Measurements from ENCODE around the gene WBP1.
A peak's percentile ranks its signal among the peaks of the same experiment; 100 is the strongest.
"Not testable (repeated sequence)": the region's sequence is repeated elsewhere in the genome, so short reads cannot be mapped to it uniquely, and the experiment has no call there.

Gene WBP1

GRCh38 chr2:74481431-74481830, 23.2 kb downstream of the WBP1 start:
- no peak for ATAC-seq
- no peak for TF ChIP-seq ZFP30 (CRISPR knock-in tag; IDR thresholded peaks at IDR 0.05)

GRCh38 chr2:74481961-74482800, 23.9 kb downstream of the WBP1 start:
- no peak for TF ChIP-seq POU6F1 (CRISPR knock-in tag; IDR thresholded peaks at IDR 0.05; ENCODE audit: borderline replicate concordance, low read depth)
- TF ChIP-seq PATZ1 (CRISPR knock-in tag; IDR thresholded peaks at IDR 0.05; ENCODE audit: borderline replicate concordance), result no peak
- no peak for TF ChIP-seq CSDC2 (CRISPR knock-in tag; IDR thresholded peaks at IDR 0.05)
- TF ChIP-seq ARNTL (CRISPR knock-in tag; IDR thresholded peaks at IDR 0.05; ENCODE audit: borderline replicate concordance, low read depth), result no peak
- no peak for TF ChIP-seq ZNF70 (CRISPR knock-in tag; IDR thresholded peaks at IDR 0.05)
- no peak for TF ChIP-seq ZNF565 (CRISPR knock-in tag; conservative IDR thresholded peaks at IDR 0.05; ENCODE audit: low read depth)
- TF ChIP-seq CREB5 (CRISPR knock-in tag; IDR thresholded peaks at IDR 0.05; ENCODE audit: low read depth), result no peak
- no peak for TF ChIP-seq ZC3H10 (CRISPR knock-in tag; IDR thresholded peaks at IDR 0.05)
- TF ChIP-seq RARB (CRISPR knock-in tag; IDR thresholded peaks at IDR 0.05), result no peak
- no peak for TF ChIP-seq GLIS3 (CRISPR knock-in tag; IDR thresholded peaks at IDR 0.05)
- no peak for TF ChIP-seq ZFP3 (CRISPR knock-in tag; IDR thresholded peaks at IDR 0.05)
- peak; percentile 67 for ATAC-seq

GRCh38 chr2:74482801-74483674, 24.8 kb downstream of the WBP1 start, which contains the start of the genes CCDC142 and TTC31:
CCDC142 (minus strand) TSS chr2:74482998; CDS start chr2:74482837, 161 bp downstream.
TTC31 (plus strand) TSS chr2:74483081; CDS start chr2:74483096, 15 bp downstream.
- no peak for TF ChIP-seq POU6F1 (CRISPR knock-in tag; IDR thresholded peaks at IDR 0.05; ENCODE audit: borderline replicate concordance, low read depth)
- no peak for TF ChIP-seq ESRRG (CRISPR knock-in tag; IDR thresholded peaks at IDR 0.05)
- 0 out of 2 replicates have a peak, but pooled peaks have one; percentile 29 for TF ChIP-seq TSHZ2 (CRISPR knock-in tag; IDR thresholded peaks at IDR 0.05)
- no peak for TF ChIP-seq CREB5 (CRISPR knock-in tag; IDR thresholded peaks at IDR 0.05; ENCODE audit: low read depth)
- TF ChIP-seq BACH2 (CRISPR knock-in tag; IDR thresholded peaks at IDR 0.05; ENCODE audit: borderline replicate concordance), result no peak
- no peak for TF ChIP-seq ISL1 (CRISPR knock-in tag; IDR thresholded peaks at IDR 0.05)
- peak; percentile 83; the same call in 1 of the 2 replicates for TF ChIP-seq ZNF70 (CRISPR knock-in tag; IDR thresholded peaks at IDR 0.05)
- no peak for TF ChIP-seq SNAI2 (CRISPR knock-in tag; IDR thresholded peaks at IDR 0.05)
- TF ChIP-seq ARNTL (CRISPR knock-in tag; IDR thresholded peaks at IDR 0.05; ENCODE audit: borderline replicate concordance, low read depth), result no peak
- 0 out of 2 replicates have a peak, but pooled peaks have one; percentile 9 for TF ChIP-seq ZFP3 (CRISPR knock-in tag; IDR thresholded peaks at IDR 0.05)
- no peak for TF ChIP-seq ZFP30 (CRISPR knock-in tag; IDR thresholded peaks at IDR 0.05)
- no peak for TF ChIP-seq ZNF8 (CRISPR knock-in tag; IDR thresholded peaks at IDR 0.05)
- TF ChIP-seq OSR1 (CRISPR knock-in tag; IDR thresholded peaks at IDR 0.05), result no peak
- TF ChIP-seq GLIS3 (CRISPR knock-in tag; IDR thresholded peaks at IDR 0.05), result no peak
- ATAC-seq, result peak; percentile 93

GRCh38 chr2:74483675-74484164, 25.5 kb downstream of the WBP1 start:
- ATAC-seq, result not testable (repeated sequence)
